GM12874 (cell line): Measurements from ENCODE around the gene ZBTB16.

Experiments
- TF ChIP-seq, protein P1 (sequence below): IDR thresholded peaks from 2 replicates; pipeline ENCODE4 v1.5.1; 2011; ENCODE audit warnings: low read depth, mild to moderate bottlenecking, control low read depth, low read length, moderate library complexity; ENCODE audit not compliant: insufficient read depth

Gene ZBTB16

DNA sequence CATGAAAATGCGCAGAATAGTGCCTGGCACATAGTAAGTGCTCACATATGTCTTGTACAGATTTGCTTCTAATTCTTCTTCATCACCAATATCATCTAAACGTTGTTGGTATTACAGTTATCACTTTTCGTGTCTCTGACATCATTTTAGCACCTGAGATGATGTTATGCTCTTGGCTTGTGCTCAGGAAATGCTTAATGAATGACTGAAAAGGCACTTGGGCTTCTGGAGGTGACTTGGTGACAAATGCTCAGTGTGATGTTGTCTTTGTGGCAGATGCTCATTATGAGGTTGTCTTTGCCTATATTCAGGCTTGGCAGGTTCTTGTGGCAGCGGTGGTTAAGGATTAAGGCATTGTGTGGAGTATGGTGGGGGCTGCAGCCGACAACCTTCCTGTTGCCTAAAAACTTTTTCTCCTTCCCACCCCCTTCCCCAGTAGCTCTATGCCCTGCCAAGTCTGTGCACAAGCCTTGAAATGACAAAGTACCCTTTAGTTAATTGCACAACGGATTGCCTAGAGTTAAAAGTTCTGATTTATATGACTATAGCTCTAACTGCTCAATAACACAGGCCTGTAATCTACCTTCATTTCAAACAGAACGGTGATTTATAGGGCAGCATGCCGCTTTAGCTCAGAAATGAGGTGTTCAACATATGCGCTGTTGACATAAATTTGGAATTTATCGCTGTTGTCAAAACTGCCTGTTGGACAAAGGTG lies 82.5 kb downstream of the ZBTB16 start:
- TF ChIP-seq, protein P1, sequence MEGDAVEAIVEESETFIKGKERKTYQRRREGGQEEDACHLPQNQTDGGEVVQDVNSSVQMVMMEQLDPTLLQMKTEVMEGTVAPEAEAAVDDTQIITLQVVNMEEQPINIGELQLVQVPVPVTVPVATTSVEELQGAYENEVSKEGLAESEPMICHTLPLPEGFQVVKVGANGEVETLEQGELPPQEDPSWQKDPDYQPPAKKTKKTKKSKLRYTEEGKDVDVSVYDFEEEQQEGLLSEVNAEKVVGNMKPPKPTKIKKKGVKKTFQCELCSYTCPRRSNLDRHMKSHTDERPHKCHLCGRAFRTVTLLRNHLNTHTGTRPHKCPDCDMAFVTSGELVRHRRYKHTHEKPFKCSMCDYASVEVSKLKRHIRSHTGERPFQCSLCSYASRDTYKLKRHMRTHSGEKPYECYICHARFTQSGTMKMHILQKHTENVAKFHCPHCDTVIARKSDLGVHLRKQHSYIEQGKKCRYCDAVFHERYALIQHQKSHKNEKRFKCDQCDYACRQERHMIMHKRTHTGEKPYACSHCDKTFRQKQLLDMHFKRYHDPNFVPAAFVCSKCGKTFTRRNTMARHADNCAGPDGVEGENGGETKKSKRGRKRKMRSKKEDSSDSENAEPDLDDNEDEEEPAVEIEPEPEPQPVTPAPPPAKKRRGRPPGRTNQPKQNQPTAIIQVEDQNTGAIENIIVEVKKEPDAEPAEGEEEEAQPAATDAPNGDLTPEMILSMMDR, result no peak

DNA sequence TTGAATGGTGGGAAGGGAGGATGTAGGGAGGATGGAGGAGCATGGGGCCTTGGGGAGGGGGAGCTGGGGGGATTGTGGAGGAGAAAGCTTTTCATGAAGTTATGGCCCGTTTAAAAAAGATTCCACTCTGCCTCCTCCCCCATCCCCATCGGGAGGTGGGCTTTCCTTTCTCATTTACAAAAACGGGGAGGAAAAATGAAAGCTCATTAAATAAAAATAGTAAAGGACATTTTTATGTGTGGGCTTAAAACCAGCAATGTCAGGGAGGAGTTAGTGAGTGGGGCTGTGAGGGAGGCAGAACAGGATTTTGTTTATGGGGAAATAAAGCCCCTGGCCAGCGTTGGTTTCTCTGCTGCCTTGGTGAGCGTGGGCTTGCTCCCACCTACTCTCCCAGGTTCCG lies 83.2 kb downstream of the ZBTB16 start:
- TF ChIP-seq, protein P1, result no peak

DNA sequence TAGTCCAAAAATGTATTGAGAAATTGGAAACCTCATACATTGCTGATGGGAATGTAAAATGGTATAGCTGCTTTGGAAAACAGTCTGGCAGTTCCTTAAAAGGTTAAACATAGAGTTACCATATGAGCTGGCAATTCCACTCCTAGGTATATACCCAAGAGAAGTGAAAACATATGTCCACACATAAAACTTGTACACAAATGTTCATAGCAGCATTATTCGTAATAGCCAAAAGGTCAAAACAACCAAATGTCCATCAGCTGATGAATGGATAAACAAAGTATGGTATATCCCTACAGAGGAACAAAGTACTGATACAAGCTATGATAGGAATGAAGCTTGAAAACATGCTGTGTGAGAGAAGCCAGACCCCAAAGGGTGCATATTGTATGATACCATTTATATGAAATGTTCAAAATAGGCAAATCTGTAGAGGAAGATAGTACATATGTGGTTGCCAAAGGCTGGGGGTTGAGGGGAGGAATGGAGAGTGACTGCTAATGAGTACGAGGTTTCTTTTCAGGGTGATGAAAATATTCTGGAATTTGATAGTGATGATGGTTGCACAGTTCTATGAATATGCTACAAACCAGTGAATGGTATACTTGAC lies 85.8 kb downstream of the ZBTB16 start:
- TF ChIP-seq, protein P1, result no peak

DNA sequence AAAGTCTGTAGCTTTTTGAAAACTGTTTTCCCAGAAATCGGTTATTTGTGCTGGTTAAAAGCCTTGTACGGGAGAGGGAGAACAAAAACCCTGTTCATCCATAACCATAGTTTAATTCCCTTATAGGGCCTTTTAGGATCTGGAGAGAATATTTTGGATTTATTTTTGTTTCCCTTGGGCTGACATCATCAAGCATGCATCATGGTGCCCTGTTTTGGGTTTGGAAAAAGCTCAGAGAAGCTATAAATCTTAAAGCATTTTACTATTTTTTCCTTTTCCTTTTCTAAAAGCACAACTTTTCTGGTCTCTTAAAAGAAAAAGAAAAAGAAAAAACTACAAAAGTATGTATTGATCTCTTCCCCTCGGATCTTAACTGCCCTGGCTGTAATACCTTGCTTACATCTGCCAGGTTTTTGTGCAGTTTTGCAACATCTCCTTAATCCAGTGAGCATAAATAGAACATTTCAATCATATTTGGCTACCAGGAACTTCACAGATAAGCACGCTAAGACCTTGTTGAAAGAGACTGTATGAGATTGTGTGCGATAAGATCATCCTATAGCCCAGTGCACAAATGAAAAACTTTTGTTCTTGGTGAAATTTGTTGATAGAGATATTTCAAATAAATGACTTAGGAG lies 88.0 kb downstream of the ZBTB16 start:
- TF ChIP-seq, protein P1, result no peak

DNA sequence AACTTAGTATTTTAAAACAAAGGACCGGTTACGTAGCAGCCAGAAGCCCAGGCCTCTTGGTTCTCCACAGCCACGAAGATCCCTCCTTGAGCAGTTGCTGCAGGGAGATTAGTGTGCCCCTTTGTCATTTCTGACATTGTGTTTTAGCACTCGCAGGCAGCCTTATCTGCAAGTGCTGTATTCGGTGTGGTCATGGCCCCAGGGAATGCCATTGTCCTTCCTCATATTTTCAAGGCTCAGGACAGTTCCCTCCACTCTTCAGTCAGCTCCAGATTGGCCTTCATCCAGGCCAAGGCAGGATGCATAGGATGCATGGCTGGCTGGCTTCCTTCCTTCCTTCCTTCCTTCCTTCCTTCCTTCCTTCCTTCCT lies 88.5 kb downstream of the ZBTB16 start:
- TF ChIP-seq, protein P1, result no peak

DNA sequence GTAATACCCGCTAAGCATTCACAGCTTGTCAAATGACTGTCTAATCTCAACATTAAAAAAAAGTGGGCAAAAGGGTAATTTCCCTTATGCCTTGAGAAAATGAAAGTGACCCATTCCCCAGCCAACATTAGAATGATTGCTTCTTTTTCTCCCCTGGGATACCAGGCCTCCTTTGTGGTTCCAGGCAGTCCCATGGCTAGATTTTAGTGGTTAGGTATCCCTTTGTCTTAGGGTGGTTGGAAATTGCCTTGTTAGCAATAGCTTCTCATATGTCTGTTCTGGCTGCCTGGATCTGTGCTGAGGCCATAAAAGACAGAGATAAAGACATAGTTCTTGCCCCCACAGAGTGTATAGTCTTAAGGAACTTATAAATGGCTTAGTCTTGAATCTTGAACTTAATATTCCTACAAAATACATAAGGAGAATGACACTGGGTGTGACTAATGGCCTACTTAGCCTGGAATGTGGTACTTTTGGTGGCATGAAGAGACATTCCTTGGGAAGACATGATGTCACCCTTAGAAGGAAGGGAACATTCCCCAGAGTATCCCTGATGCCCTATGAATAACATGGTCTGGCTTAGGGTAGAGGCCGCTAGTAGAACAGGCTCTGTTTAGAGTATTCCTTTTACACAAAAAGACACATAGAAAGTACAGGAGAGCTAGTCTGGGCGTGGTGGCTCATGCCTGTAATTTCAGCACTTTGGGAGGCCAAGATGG lies 90.3 kb downstream of the ZBTB16 start:
- TF ChIP-seq, protein P1, result no peak

DNA sequence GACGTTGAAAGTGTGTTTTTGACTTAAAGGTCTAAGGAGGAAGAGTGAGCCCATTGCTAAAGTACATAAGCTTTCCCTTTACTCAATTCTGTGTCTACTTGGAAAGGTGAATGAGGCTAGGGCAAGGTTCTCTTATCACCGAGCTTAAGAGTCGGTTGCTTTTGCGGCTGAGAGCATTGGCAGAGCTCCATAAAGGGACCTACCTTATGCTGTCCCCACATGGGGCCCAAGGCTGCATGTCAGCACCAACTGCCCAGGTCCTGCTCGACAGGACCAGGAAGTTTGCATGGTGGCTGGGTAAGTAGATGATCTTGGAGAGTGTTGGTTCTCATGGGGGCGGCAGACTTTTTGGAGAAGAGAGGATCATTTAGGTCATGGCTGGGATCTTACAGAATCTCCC lies 91.2 kb downstream of the ZBTB16 start:
- TF ChIP-seq, protein P1, result no peak
